ENCODE measurements around the gene FSD1L.
"Not testable (repeated sequence)": the region's sequence is repeated elsewhere in the genome, so short reads cannot be mapped to it uniquely, and the experiment has no call there.

The FSD1L gene

GRCh38 chr9:105579952-105580351 is 132.1 kb downstream of the FSD1L start:
- not testable (repeated sequence) for DNase-seq

GRCh38 chr9:105581550-105581949 is 133.7 kb downstream of the FSD1L start:
- DNase-seq, result not testable (repeated sequence)

- no peak for DNase-seq
Observed at GRCh38 chr9:105593145-105593544, 145.3 kb downstream of the FSD1L start.
